Neutrophil (primary cell): ENCODE data around the gene HMCN2.

ENCODE experiments used
- H3K27ac ChIP-seq: fragments of 200-600 bp; sonication (generic); 2 replicates; pipeline ENCODE4 v1.5.1; 2016; ENCODE audit warnings: mild to moderate bottlenecking, moderate library complexity
- H3K27me3 ChIP-seq: fragments of 200-600 bp; sonication (generic); 2 replicates; pipeline ENCODE4 v1.6.0; 2016; ENCODE audit warnings: mild to moderate bottlenecking
- H3K36me3 ChIP-seq: fragments of 200-600 bp; sonication (generic); 2 replicates; pipeline ENCODE4 v1.5.1; 2017
- H3K4me1 ChIP-seq, 2 experiments: fragments of 200-600 bp in 1 of 2; sonication (generic) in 1 of 2; 1 replicate in 1 of 2; 2 replicates in 1 of 2; pipeline versions ENCODE4 v1.5.1 to v1.6.1; 2013 to 2016; ENCODE audit warnings: low read depth in 1 of 2, low read length in 1 of 2, mild to moderate bottlenecking in 1 of 2, moderate library complexity in 1 of 2; ENCODE audit not compliant: control insufficient read depth in 1 of 2, insufficient read depth in 1 of 2
- H3K4me3 ChIP-seq, 2 experiments: fragments of 200-600 bp in 1 of 2; sonication (generic) in 1 of 2; 1 replicate in 1 of 2; 2 replicates in 1 of 2; pipeline ENCODE4 v1.5.1; 2013 to 2016; ENCODE audit warnings: low read depth in 1 of 2, low read length in 1 of 2, mild to moderate bottlenecking in 1 of 2, moderate library complexity in 1 of 2
- H3K9me3 ChIP-seq: fragments of 200-600 bp; sonication (generic); 2 replicates; pipeline ENCODE4 v1.5.1; 2016
- CTCF ChIP-seq: fragments of 200-600 bp; sonication (generic); IDR thresholded peaks from 2 replicates; pipeline ENCODE4 v1.5.1; 2016; ENCODE audit warnings: antibody characterized with exemption

HMCN2 gene

GRCh38 chr9:130222833-130223232 lies 42.7 kb upstream of the HMCN2 start:
- Histone ChIP-seq H3K4me3 (no peak overlapping the region), H3K4me1 (no peaks in the 10 kb centered on the region), H3K36me3 (no peaks in the 10 kb centered on the region), H3K27me3 (no peaks in the 10 kb centered on the region), H3K9me3 (no peaks in the 10 kb centered on the region), H3K27ac (no peak overlapping the region)
- no peak for TF ChIP-seq CTCF

GRCh38 chr9:130225071-130225470 lies 40.5 kb upstream of the HMCN2 start:
- no peak for TF ChIP-seq CTCF
- H3K36me3 ChIP-seq = no peaks in the 10 kb centered on the region

GRCh38 chr9:130225586-130225985 lies 40.0 kb upstream of the HMCN2 start:
- no peak overlapping the region for H3K27ac ChIP-seq
- H3K9me3 ChIP-seq = no peaks in the 10 kb centered on the region
- no peaks in the 10 kb centered on the region for H3K36me3 ChIP-seq
- TF ChIP-seq CTCF = no peak
- no peaks in the 10 kb centered on the region for H3K27me3 ChIP-seq
- no peaks in the 10 kb centered on the region for H3K4me1 ChIP-seq
- H3K4me3 ChIP-seq = no peak overlapping the region

More at GRCh38 chr9:130225071-130225470, 40.5 kb upstream of the HMCN2 start:
- Histone ChIP-seq H3K4me1 (no peaks in the 10 kb centered on the region), H3K9me3 (no peaks in the 10 kb centered on the region), H3K27ac (no peak overlapping the region), H3K4me3 (no peak overlapping the region), H3K27me3 (no peaks in the 10 kb centered on the region)

GRCh38 chr9:130226112-130226511 lies 39.4 kb upstream of the HMCN2 start:
- Histone ChIP-seq H3K4me1 (no peaks in the 10 kb centered on the region), H3K27ac (no peak overlapping the region), H3K36me3 (no peaks in the 10 kb centered on the region), H3K4me3 (no peak overlapping the region), H3K9me3 (no peaks in the 10 kb centered on the region), H3K27me3 (no peaks in the 10 kb centered on the region)
- TF ChIP-seq CTCF = no peak

GRCh38 chr9:130227833-130228232 lies 37.7 kb upstream of the HMCN2 start:
- no peaks in the 10 kb centered on the region for H3K4me1 ChIP-seq
- H3K27ac ChIP-seq = no peak overlapping the region
- H3K36me3 ChIP-seq = no peaks in the 10 kb centered on the region
- no peak overlapping the region for H3K4me3 ChIP-seq
- no peaks in the 10 kb centered on the region for H3K27me3 ChIP-seq
- no peaks in the 10 kb centered on the region for H3K9me3 ChIP-seq
- TF ChIP-seq CTCF = no peak

- TF ChIP-seq CTCF = no peak
- H3K27me3 ChIP-seq = no peaks in the 10 kb centered on the region
- H3K4me3 ChIP-seq = no peak overlapping the region
Measured at GRCh38 chr9:130229759-130230158, 35.8 kb upstream of the HMCN2 start.

More at GRCh38 chr9:130229759-130230158, 35.8 kb upstream of the HMCN2 start:
- Histone ChIP-seq H3K9me3 (no peaks in the 10 kb centered on the region), H3K4me1 (no peaks in the 10 kb centered on the region), H3K27ac (no peak overlapping the region), H3K36me3 (no peaks in the 10 kb centered on the region)
